H9 (cell line): ENCODE data around the gene CLPTM1L. TPM values are rescaled to one million over a fixed set of nuclear protein-coding genes. Genes with fewer than 3 reads are reported as not detected.

Source experiments
- DNase-seq: peaks from one replicate; pipeline ENCODE4 v3.0.0-alpha.2; 2017
- H2AFZ ChIP-seq: one replicate; pipeline ENCODE4 v1.6.1; 2013; ENCODE audit warnings: mild to moderate bottlenecking, low read length, control low read depth, moderate library complexity
- H2AK5ac ChIP-seq: 2 replicates; pipeline ENCODE4 v1.6.1; 2013; ENCODE audit warnings: low read length, control low read depth, mixed read lengths; ENCODE audit not compliant: insufficient read length
- H2BK120ac ChIP-seq: one replicate; pipeline ENCODE4 v1.6.1; 2013; ENCODE audit warnings: low read depth, mild to moderate bottlenecking, low read length, control low read depth, inconsistent platforms; ENCODE audit not compliant: poor library complexity, severe bottlenecking
- H2BK12ac ChIP-seq: 2 replicates; pipeline ENCODE4 v1.6.1; 2013; ENCODE audit warnings: low read length, control low read depth, mixed read lengths, low read depth; ENCODE audit not compliant: insufficient read length
- H2BK15ac ChIP-seq: 2 replicates; pipeline ENCODE4 v1.6.1; 2013; ENCODE audit warnings: low read depth, low read length, control low read depth
- H2BK20ac ChIP-seq: one replicate; pipeline ENCODE4 v1.6.1; 2013; ENCODE audit warnings: low read depth, mild to moderate bottlenecking, low read length, control low read depth, inconsistent platforms; ENCODE audit not compliant: poor library complexity, severe bottlenecking
- H2BK5ac ChIP-seq: 2 replicates; pipeline ENCODE4 v1.6.1; 2013; ENCODE audit warnings: low read length, control low read depth, mixed read lengths; ENCODE audit not compliant: insufficient read length
- H3K14ac ChIP-seq: 2 replicates; pipeline ENCODE4 v1.6.1; 2013; ENCODE audit warnings: low read length, control low read depth; ENCODE audit not compliant: insufficient read depth
- H3K18ac ChIP-seq: 2 replicates; pipeline ENCODE4 v1.6.1; 2013; ENCODE audit warnings: low read depth, mild to moderate bottlenecking, mixed read lengths, low read length, control low read depth; ENCODE audit not compliant: insufficient read length
- H3K23ac ChIP-seq: 2 replicates; pipeline ENCODE4 v1.6.1; 2013; ENCODE audit warnings: low read length, control low read depth, mixed read lengths, low read depth; ENCODE audit not compliant: insufficient read length
- H3K23me2 ChIP-seq: 2 replicates; pipeline ENCODE4 v1.6.1; 2013; ENCODE audit warnings: low read depth, mild to moderate bottlenecking, mixed read lengths, low read length, control low read depth; ENCODE audit not compliant: insufficient read length, poor library complexity, severe bottlenecking
- H3K27ac ChIP-seq: 2 replicates; pipeline ENCODE4 v1.5.1; 2013; ENCODE audit warnings: low read length, control low read depth, mixed read lengths, low read depth; ENCODE audit not compliant: insufficient read length
- H3K27me3 ChIP-seq: 2 replicates; pipeline ENCODE4 v1.6.1; 2013; ENCODE audit warnings: low read length, control low read depth, inconsistent platforms; ENCODE audit not compliant: insufficient read depth
- H3K4ac ChIP-seq: 2 replicates; pipeline ENCODE4 v1.6.1; 2013; ENCODE audit warnings: low read depth, mild to moderate bottlenecking, control low read depth, inconsistent platforms, low read length, moderate library complexity
- H3K4me1 ChIP-seq: 2 replicates; pipeline ENCODE4 v1.6.1; 2013; ENCODE audit warnings: low read length, control low read depth, inconsistent platforms; ENCODE audit not compliant: insufficient read depth
- H3K4me2 ChIP-seq: 2 replicates; pipeline ENCODE4 v1.6.1; 2013; ENCODE audit warnings: low read length, control low read depth, mixed read lengths; ENCODE audit not compliant: insufficient read length, insufficient read depth
- H3K56ac ChIP-seq: 2 replicates; pipeline ENCODE4 v1.6.1; 2013; ENCODE audit warnings: low read depth, mild to moderate bottlenecking, mixed read lengths, low read length, control low read depth; ENCODE audit not compliant: insufficient read length
- H3K79me1 ChIP-seq: 2 replicates; pipeline ENCODE4 v1.6.1; 2013; ENCODE audit warnings: low read depth, mild to moderate bottlenecking, moderate library complexity, low read length, control low read depth, inconsistent platforms; ENCODE audit not compliant: insufficient read depth, poor library complexity, severe bottlenecking
- H3K79me2 ChIP-seq: 2 replicates; pipeline ENCODE4 v1.6.1; 2013; ENCODE audit warnings: low read length, control low read depth, inconsistent platforms; ENCODE audit not compliant: insufficient read depth
- H3K9ac ChIP-seq: 2 replicates; pipeline ENCODE4 v1.6.1; 2013; ENCODE audit warnings: low read length, control low read depth, mixed read lengths; ENCODE audit not compliant: insufficient read length; ENCODE audit errors: extremely low read depth
- H3K9me3 ChIP-seq: one replicate; pipeline ENCODE4 v1.6.1; 2013; ENCODE audit warnings: low read depth, low read length, inconsistent platforms; ENCODE audit not compliant: control insufficient read depth
- H3T11ph ChIP-seq: one replicate; pipeline ENCODE4 v1.6.1; 2013; ENCODE audit warnings: mild to moderate bottlenecking, low read length, control low read depth, inconsistent platforms
- H4K20me1 ChIP-seq: one replicate; pipeline ENCODE4 v1.6.1; 2013; ENCODE audit not compliant: control insufficient read depth, insufficient read length, insufficient read depth
- H4K5ac ChIP-seq: 2 replicates; pipeline ENCODE4 v1.6.1; 2013; ENCODE audit warnings: low read depth, mild to moderate bottlenecking, mixed read lengths, low read length, control low read depth; ENCODE audit not compliant: insufficient read length
- H4K8ac ChIP-seq: replicated peaks from 2 replicates; pipeline ENCODE4 v1.6.1; 2013; ENCODE audit warnings: low read length, control low read depth, mixed read lengths, low read depth; ENCODE audit not compliant: insufficient read length
- H4K91ac ChIP-seq: 2 replicates; pipeline ENCODE4 v1.6.1; 2013; ENCODE audit warnings: low read depth, mild to moderate bottlenecking, moderate library complexity, mixed read lengths, low read length, control low read depth; ENCODE audit not compliant: insufficient read length
- H3K27ac Mint-ChIP-seq, 3 experiments: 2 replicates in 2 of 3; 3 replicates in 1 of 3; pipeline ENCODE4 v1.8.0; 2020 to 2021; ENCODE audit warnings: mixed read lengths in 3 of 3, mild to moderate bottlenecking in 1 of 3, moderate library complexity in 1 of 3
- H3K27me3 Mint-ChIP-seq: 2 replicates; pipeline ENCODE4 v1.8.0; 2021; ENCODE audit warnings: low read depth, mild to moderate bottlenecking, moderate library complexity, mixed read lengths
- H3K36me3 Mint-ChIP-seq, 3 experiments: 2 replicates in 2 of 3; 3 replicates in 1 of 3; pipeline ENCODE4 v1.8.0; 2020 to 2021; ENCODE audit warnings: low read depth in 3 of 3, mixed read lengths in 3 of 3; ENCODE audit not compliant: insufficient read depth in 1 of 3
- H3K4me1 Mint-ChIP-seq, 2 experiments: 2 replicates each; pipeline ENCODE4 v1.8.0; 2020; ENCODE audit warnings: mixed read lengths in 2 of 2
- H3K4me3 Mint-ChIP-seq, 2 experiments: 2 replicates in 1 of 2; 3 replicates in 1 of 2; pipeline ENCODE4 v1.8.0; 2020 to 2021; ENCODE audit warnings: mild to moderate bottlenecking in 2 of 2, mixed read lengths in 2 of 2, moderate library complexity in 1 of 2
- H3K9me3 Mint-ChIP-seq, 2 experiments: 2 replicates in 1 of 2; 3 replicates in 1 of 2; pipeline ENCODE4 v1.8.0; 2020; ENCODE audit warnings: mild to moderate bottlenecking in 2 of 2, mixed read lengths in 2 of 2, moderate library complexity in 1 of 2
- CTCF ChIP-seq: fragments of 200-600 bp; sonication (generic); conservative IDR thresholded peaks from 3 replicates; pipeline ENCODE4 v1.8.0; 2021; ENCODE audit warnings: antibody characterized with exemption, mild to moderate bottlenecking
- WGBS: extraction: QIAGEN DNeasy Blood & Tissue Kit; methylation state at CpG from one replicate; pipeline ENCODE4 v1.1.7; 2013; ENCODE audit warnings: missing lambda C conversion rate, low lambda C conversion rate, mixed read lengths; ENCODE audit not compliant: insufficient read length; ENCODE audit errors: extremely low coverage; 5-methylcytosine and 5-hydroxymethylcytosine counted together
- total RNA-seq: library from RNA; stranded (reverse); gene quantifications from 2 replicates; pipeline ENCODE4 v1.2.1, GENCODE V29; 2021

Gene CLPTM1L
- total RNA-seq, 1 experiment from 2014 or later = 108 TPM

- no peak overlapping the region for H2AFZ ChIP-seq
- no peak overlapping the region for H4K5ac ChIP-seq
- H3K4me3 Mint-ChIP-seq = no peak overlapping the region
- peaks cover 58 to 85% (median 84%) of the 10 kb centered on the region in 3 experiments for H3K36me3 Mint-ChIP-seq
- H3K4me2 ChIP-seq = no peak overlapping the region
- no peak overlapping the region for H2BK5ac ChIP-seq
- no peak overlapping the region for H3K23ac ChIP-seq
- no peaks in the 10 kb centered on the region for H3K27me3 ChIP-seq
- no peaks in the 10 kb centered on the region for H3K79me1 ChIP-seq
- no peak overlapping the region for H3K27ac ChIP-seq
- H4K20me1 ChIP-seq = no peaks in the 10 kb centered on the region
- no peak overlapping the region for H2BK12ac ChIP-seq
- H4K91ac ChIP-seq = no peak overlapping the region
- H3K79me2 ChIP-seq = no peaks in the 10 kb centered on the region
- H3K23me2 ChIP-seq = no peaks in the 10 kb centered on the region
- no peak overlapping the region for H3K4ac ChIP-seq
- H3K4me1 ChIP-seq = no peaks in the 10 kb centered on the region
- no peak overlapping the region for H2BK20ac ChIP-seq
- TF ChIP-seq CTCF = no peak
- no peak overlapping the region for H3K27ac Mint-ChIP-seq
- no peaks in the 10 kb centered on the region for H3K27me3 Mint-ChIP-seq
- H3T11ph ChIP-seq = no peak overlapping the region
- H3K9ac ChIP-seq = no peak overlapping the region
- H3K56ac ChIP-seq = no peak overlapping the region
- no peak overlapping the region for H2BK120ac ChIP-seq
- no peaks in the 10 kb centered on the region for H3K4me1 Mint-ChIP-seq
- no peak overlapping the region for H3K18ac ChIP-seq
- WGBS = no CpG with 5 or more reads among the region's 19 CpGs
- H3K14ac ChIP-seq = no peak overlapping the region; the same call in 1 of the 2 replicates
- H3K9me3 Mint-ChIP-seq = no peaks in the 10 kb centered on the region
- no peak overlapping the region for H2BK15ac ChIP-seq
- no peak for DNase-seq
- no peak overlapping the region for H2AK5ac ChIP-seq
- H3K9me3 ChIP-seq = no peaks in the 10 kb centered on the region
- no peak overlapping the region for H4K8ac ChIP-seq
These were observed 9.3 kb downstream of the CLPTM1L start for GRCh38 chr5:1335540-1336095.
